Smooth muscle cell (in vitro differentiated cells): ENCODE measurements around the gene TBC1D10B. TPM values are rescaled to one million over a fixed set of nuclear protein-coding genes. Genes with fewer than 3 reads are reported as not detected.

Source experiments
- DNase-seq: peaks from one replicate; lab custom pipeline; 2025; ENCODE audit not compliant: unreplicated experiment; lab: John Stamatoyannopoulos, UW
- H2AFZ ChIP-seq: fragments of 200-600 bp; sonication (generic); 2 replicates; pipeline ENCODE4 v1.6.0; 2016; ENCODE audit warnings: antibody characterized with exemption, low read depth, mild to moderate bottlenecking
- H3F3A ChIP-seq: fragments of 200-600 bp; sonication (generic); 2 replicates; pipeline ENCODE4 v1.6.0; 2017; ENCODE audit warnings: antibody characterized with exemption, low read depth
- H3K27ac ChIP-seq: fragments of 200-600 bp; sonication (generic); 2 replicates; pipeline ENCODE4 v1.5.1; 2016; ENCODE audit warnings: low read depth, mild to moderate bottlenecking
- H3K27me3 ChIP-seq: fragments of 200-600 bp; sonication (generic); 2 replicates; pipeline ENCODE4 v1.6.1; 2016; ENCODE audit warnings: low read depth, mild to moderate bottlenecking
- H3K36me3 ChIP-seq: fragments of 200-600 bp; sonication (generic); 2 replicates; pipeline ENCODE4 v1.5.1; 2016; ENCODE audit warnings: low read depth
- H3K4me1 ChIP-seq: fragments of 200-600 bp; sonication (generic); 2 replicates; pipeline ENCODE4 v1.5.1; 2016; ENCODE audit warnings: low read depth
- H3K4me2 ChIP-seq: fragments of 200-600 bp; sonication (generic); 2 replicates; pipeline ENCODE4 v1.6.0; 2016; ENCODE audit warnings: mild to moderate bottlenecking
- H3K4me3 ChIP-seq: fragments of 200-600 bp; sonication (generic); 2 replicates; pipeline ENCODE4 v1.5.1; 2016; ENCODE audit warnings: mild to moderate bottlenecking
- H3K79me2 ChIP-seq: fragments of 200-600 bp; sonication (generic); 2 replicates; pipeline ENCODE4 v1.6.0; 2016; ENCODE audit warnings: low read depth, mild to moderate bottlenecking
- H3K9ac ChIP-seq: fragments of 200-600 bp; sonication (generic); 2 replicates; pipeline ENCODE4 v1.6.0; 2016; ENCODE audit warnings: low read depth
- H3K9me3 ChIP-seq: fragments of 200-600 bp; sonication (generic); replicated peaks from 2 replicates; pipeline ENCODE4 v1.5.1; 2016; ENCODE audit warnings: low read depth
- H4K20me1 ChIP-seq: fragments of 200-600 bp; sonication (generic); 2 replicates; pipeline ENCODE4 v1.6.0; 2016; ENCODE audit warnings: low read depth
- CTCF ChIP-seq: fragments of 200-600 bp; sonication (generic); IDR thresholded peaks from 2 replicates; pipeline ENCODE4 v1.5.1; 2017; ENCODE audit warnings: borderline replicate concordance, mild to moderate bottlenecking, antibody characterized with exemption; ENCODE audit not compliant: insufficient read depth, poor library complexity, severe bottlenecking
- WGBS: methylation state at CpG from one replicate; pipeline ENCODE4 v1.1.7; 2016; ENCODE audit warnings: low lambda C conversion rate; 5-methylcytosine and 5-hydroxymethylcytosine counted together
- polyA plus RNA-seq: library from polyadenylated mRNA; unstranded; fragments of >200 nt; fragmentation: Nextera tagmentation; extraction: Ambion mirVana; gene quantifications from 2 replicates; pipeline ENCODE4 v1.2.1, GENCODE V29; 2016
- total RNA-seq: library from RNA; depleted of rRNA; stranded (reverse); fragments of >200 nt; gene quantifications from 2 replicates; pipeline ENCODE4 v1.2.3, GENCODE V29; 2014

The TBC1D10B gene
- total and polyA plus RNA-seq, 2 experiments from 2014 or later, result 17.7 to 37.4 TPM

- Histone ChIP-seq H3K9me3 (no peaks in the 10 kb centered on the region), H3F3A (peaks cover 4% of the 10 kb centered on the region), H2AFZ (no peak overlapping the region), H3K27me3 (no peaks in the 10 kb centered on the region), H3K36me3 (no peaks in the 10 kb centered on the region), H3K79me2 (peaks cover 49% of the 10 kb centered on the region), H3K27ac (peak overlapping the region; percentile 69), H3K4me2 (peak overlapping the region; percentile 93), H3K4me3 (peak overlapping the region; percentile 59), H4K20me1 (peaks cover 48% of the 10 kb centered on the region), H3K4me1 (peaks cover 20% of the 10 kb centered on the region), H3K9ac (peak overlapping the region; percentile 67)
- WGBS, result 0% methylated on average over 5 of the region's 76 CpGs
- TF ChIP-seq CTCF, result peak; percentile 10
- DNase-seq, result no peak
These were observed 297 bp downstream of the TBC1D10B start for GRCh38 chr16:30369938-30370455.

GRCh38 chr16:30369091-30369937 is 980 bp downstream of the TBC1D10B start:
- Histone ChIP-seq H3K4me3 (peak overlapping the region; percentile 59), H3K79me2 (peaks cover 56% of the 10 kb centered on the region), H3K9me3 (no peaks in the 10 kb centered on the region), H2AFZ (no peak overlapping the region), H3K9ac (peak overlapping the region; percentile 67), H3K27me3 (no peaks in the 10 kb centered on the region), H4K20me1 (peaks cover 54% of the 10 kb centered on the region), H3K36me3 (no peaks in the 10 kb centered on the region), H3F3A (peaks cover 4% of the 10 kb centered on the region), H3K4me1 (peaks cover 20% of the 10 kb centered on the region), H3K4me2 (peak overlapping the region; percentile 93), H3K27ac (peak overlapping the region; percentile 69)
- TF ChIP-seq CTCF, result no peak
- no peak for DNase-seq
- WGBS, result 18% methylated on average over 36 of the region's 45 CpGs

GRCh38 chr16:30368792-30369090 is 1.6 kb downstream of the TBC1D10B start:
- TF ChIP-seq CTCF, result no peak
- Histone ChIP-seq H3K36me3 (no peaks in the 10 kb centered on the region), H3F3A (peaks cover 4% of the 10 kb centered on the region), H4K20me1 (peaks cover 54% of the 10 kb centered on the region), H3K27me3 (no peaks in the 10 kb centered on the region), H2AFZ (no peak overlapping the region), H3K4me2 (peak overlapping the region; percentile 93), H3K9me3 (no peaks in the 10 kb centered on the region), H3K79me2 (peaks cover 61% of the 10 kb centered on the region), H3K4me3 (peak overlapping the region; percentile 59), H3K4me1 (peaks cover 20% of the 10 kb centered on the region), H3K9ac (peak overlapping the region; percentile 67), H3K27ac (peak overlapping the region; percentile 69)
- DNase-seq, result no peak
- 41% methylated on average over 4 of the region's 4 CpGs for WGBS
